Activated CD8-positive, alpha-beta memory T cell treated with anti-CD3 and anti-CD28 coated beads, Interleukin-2, amount 50 U/mL, for 4 hours (primary cell): ENCODE data around the gene DAAM1.

Source experiments
- DNase-seq: peaks from one replicate; pipeline ENCODE4 v3.0.0-alpha.2; 2020

DAAM1 gene

DNA sequence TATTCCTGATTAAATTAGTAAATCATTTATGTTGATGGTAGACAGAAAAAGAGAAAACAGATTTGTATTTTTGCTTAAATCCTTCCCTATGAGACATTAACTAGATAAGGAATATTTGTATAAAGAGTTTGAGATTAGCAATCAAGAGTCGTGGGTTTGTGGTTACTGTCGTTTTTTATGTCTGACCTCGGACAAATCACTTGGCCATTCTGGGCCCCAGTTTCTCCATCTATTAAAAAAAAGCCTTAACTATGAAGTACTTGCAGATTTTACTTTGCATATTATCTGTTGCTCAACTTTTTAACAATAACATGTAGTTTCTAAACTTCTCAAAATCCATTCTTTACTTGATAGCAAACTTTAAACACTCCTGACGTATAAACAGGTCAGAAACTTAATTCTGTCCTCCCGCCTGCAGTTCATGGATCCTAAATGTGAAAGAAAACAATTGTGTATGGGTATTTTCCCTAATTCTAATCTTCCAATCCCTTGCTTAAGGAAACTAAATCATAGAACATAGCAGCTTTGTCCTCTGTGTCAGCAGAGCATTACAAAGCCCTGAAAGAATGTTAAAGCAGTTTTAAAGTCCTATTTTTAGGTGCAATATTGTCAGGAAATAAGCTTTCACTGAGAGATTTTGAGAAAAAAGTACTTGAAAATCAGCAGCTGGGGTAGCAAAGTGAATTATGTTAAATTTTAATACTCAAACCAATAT lies 158.5 kb downstream of the DAAM1 start:
- DNase-seq = no peak

DNA sequence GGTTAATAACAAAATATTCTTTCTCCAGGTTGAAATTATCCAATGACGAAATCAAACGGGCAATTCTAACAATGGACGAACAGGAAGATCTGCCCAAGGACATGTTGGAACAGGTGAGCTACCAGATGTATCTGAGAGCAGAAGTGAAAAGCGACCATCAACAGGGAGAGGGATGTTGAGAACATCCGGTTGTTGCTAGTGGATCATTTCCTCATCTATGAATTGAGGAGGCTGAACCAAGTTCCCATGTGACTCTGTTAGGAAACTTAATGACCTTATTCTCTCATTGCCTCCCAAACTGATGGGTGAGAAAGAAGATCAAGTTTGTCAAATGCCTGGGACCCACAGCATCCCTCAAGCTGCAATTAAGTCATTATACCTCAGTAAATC lies 159.0 kb downstream of the DAAM1 start:
- no peak for DNase-seq

DNA sequence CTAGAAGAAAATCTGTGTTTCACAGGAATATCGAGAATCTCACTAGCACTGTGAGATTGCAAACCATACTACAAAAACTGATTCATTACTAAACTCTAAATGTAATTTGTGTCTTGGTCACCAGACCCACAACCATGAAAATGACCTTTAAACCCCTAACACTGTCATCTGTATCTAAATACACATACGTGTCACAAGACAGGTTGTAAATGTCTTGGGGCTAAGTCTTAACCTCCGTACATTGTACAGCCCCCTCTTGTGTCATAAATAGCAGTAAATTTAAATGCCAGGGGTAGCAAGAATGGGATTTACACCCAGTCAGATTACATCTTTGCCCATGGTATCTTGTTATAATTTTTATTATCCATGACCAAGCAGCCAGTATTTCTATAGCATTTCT lies 159.4 kb downstream of the DAAM1 start:
- no peak for DNase-seq

DNA sequence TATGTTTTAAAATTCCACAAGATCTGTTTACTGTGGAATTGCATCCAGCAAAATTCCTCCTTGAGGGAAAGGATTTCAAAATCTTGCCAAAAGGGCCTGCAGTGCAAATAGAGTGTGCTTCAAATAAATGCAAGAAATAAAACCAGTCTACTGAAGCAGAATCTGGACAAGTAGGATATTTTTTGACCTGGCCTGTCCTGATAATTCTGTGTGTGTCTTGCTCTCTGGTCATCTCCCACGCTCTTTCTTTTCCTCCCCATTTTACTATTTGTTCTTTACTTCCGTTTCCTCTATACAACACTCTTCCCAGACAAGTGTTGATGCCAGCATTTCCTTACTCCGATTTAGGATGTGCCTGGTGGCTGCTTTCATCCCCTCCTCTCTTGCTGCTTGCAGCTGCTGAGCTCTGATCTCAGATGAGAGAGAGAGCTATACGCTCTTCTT lies 160.8 kb downstream of the DAAM1 start:
- no peak for DNase-seq

DNA sequence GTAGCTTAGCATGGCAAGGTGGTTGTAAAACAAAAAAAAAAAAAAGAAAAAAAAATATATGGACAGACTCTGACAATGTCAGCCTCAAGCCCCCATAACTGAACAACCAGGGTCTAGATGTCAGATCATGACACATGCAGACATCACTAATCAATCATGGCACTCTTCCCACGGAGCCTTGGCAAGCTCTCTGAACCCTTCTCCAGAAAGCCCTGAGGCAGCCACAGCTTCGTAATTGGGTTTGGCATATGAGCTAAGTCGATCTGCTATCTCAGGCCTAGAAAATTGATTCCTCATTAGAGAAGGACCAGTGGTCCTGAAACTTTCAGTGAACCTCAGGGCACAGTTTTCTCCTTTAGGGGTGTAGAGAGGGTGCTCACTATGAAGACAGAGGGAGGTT lies 164.5 kb downstream of the DAAM1 start:
- DNase-seq = no peak

DNA sequence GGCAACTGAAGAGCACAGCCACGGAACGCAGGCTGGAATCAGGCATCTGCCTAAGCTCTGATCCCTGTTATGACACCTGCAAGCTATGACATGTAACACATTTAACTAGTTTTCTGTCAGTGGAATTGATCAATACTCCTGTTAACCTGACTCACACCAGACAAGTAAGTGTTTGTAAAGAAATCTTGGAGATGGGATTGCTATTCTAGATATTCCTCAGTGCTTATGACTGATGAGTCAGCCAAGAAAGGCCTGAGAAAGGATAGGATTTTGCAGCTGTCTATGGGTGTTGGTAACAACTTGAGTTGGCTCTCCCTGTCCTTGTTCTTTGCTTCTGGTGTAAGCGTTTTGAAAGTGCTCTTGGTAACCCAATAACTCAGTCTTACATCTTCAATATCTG lies 166.2 kb downstream of the DAAM1 start:
- DNase-seq = no peak

DNA sequence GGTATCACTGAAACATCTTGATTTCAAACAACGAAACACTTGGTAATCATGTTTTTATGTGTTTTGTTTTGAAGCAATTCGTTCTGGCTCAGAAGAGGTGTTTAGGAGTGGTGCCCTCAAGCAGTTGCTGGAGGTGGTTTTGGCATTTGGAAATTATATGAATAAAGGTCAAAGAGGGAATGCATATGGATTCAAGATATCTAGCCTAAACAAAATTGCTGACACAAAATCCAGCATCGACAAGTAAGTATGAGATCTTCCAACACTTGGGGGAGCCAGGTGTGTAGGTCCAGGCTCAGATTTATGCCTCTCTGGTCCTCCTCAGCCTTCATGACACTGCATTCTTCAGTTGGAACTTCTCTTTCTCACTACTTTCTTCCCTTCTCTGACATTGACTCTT lies 166.6 kb downstream of the DAAM1 start:
- no peak for DNase-seq

DNA sequence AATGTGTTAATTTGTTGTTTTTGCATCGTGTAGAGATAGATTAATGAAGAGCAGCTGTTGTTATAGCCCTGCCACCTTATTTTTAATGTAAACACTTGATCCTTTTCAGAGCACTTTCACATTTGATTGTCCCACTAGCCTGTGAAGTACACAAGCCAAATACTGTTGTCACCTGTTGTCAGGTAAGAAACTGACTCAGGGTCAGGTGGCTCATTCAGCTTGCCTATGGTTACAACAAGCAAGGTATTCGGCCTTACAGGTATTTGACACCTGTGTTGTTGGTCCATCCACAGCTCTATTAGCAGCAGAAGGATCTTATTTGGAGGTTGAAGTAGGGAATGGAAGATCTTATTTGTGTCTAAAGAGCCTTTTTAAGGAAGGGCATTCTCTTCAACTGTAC lies 167.8 kb downstream of the DAAM1 start:
- DNase-seq = no peak

DNA sequence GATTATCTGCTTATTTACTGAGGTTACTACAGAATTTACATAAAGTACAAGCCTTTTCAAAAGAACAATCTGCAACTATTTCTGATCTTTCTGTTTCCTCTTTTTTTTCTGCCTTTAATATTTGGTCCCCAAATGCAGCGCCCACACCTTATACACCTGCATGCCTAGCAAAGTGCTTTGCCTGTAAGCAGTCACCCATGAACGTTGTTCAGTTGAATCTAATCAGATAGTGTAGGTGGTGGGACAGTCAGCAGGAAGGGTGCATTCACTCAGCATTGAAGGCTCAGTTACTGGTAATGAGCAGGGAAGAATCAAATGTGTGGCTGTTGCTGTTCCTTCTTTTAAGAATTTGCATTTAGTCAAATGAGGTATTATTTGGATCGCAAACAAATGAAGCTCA lies 168.3 kb downstream of the DAAM1 start:
- DNase-seq = no peak

DNA sequence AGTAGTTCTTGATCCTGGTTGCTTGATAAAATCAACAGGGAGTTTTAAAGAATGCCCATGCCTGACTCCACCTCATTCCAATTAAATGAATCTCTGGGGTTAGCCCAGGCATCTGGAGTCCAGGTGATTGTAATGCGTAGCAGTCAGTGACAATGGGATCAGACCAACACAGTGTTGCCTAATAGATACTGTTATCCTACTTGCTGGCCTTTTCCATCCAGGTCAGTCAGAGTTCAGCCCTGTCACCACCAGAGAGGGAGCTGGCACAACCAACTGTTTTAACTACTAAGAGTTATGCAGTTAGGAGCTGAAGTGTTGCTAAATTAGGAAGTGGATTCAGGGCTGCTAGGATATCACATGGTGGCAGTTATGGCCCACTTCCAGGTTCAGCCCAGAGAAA lies 169.6 kb downstream of the DAAM1 start:
- DNase-seq = no peak

DNA sequence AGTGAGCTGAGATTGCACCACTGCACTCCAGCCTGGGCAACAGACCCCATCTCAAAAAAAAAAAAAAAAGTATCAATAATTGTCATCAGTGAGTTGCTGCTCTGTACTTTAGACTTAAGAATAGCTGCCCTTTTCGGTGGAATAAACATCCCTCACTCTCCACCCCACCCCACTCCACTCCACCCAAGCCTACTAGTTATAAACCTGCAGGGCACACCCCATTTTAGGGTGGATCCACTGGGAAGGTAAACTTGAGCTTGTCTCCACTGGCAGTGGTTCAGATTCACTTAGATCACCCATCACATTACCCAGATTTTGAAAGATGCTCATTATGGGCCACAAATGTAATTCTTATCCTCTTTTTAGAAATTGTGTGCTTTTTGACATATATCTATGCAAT lies 170.3 kb downstream of the DAAM1 start:
- no peak for DNase-seq

DNA sequence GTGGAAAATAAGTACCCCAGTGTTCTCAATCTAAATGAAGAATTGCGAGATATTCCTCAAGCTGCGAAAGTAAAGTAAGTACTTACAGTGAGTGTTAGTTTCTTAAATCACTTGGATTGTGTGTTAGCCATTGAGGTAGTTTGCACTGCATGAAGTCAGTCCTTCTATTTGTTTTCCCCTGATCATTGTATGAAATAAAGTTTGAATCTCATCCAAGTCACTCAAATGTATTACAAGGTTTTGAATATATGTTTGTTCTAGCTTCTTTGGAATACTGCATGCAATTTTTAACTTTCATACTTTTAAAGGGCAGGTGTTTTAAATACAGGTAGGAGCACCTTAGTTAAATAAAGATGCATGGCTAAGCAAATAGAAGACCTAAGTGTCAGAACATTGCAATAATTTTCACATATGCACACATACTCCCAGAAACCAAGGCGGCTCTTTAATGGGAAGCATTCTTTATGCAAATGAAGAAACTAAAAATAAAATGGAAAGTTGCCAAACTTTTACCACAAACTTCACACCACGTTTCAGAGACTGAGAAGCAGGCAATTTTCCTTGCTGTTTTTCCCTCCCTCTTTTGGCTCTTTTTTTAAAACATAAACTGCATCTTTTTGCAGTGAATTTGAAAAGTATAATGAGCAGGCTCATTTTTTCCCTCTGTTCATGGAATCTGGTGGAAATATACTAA lies 171.1 kb downstream of the DAAM1 start:
- DNase-seq = no peak

DNA sequence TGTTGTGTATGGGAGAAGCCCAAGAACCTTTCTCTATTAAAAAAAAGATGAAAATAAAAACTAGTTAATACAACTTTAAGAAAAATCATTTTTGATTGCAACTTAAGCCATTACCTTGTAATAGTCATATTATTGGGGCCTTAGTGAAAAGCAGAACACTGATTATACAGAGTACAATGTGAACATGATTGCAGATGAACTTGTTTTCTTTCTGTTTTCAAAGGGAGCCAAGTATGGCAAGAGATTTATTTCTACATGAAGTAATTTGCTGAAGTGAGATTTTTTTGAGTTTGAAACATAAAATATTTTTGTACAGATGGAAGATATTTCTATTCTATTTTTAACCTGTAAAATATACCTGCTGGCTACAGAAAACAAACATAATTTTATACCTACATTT lies 171.8 kb downstream of the DAAM1 start:
- no peak for DNase-seq

DNA sequence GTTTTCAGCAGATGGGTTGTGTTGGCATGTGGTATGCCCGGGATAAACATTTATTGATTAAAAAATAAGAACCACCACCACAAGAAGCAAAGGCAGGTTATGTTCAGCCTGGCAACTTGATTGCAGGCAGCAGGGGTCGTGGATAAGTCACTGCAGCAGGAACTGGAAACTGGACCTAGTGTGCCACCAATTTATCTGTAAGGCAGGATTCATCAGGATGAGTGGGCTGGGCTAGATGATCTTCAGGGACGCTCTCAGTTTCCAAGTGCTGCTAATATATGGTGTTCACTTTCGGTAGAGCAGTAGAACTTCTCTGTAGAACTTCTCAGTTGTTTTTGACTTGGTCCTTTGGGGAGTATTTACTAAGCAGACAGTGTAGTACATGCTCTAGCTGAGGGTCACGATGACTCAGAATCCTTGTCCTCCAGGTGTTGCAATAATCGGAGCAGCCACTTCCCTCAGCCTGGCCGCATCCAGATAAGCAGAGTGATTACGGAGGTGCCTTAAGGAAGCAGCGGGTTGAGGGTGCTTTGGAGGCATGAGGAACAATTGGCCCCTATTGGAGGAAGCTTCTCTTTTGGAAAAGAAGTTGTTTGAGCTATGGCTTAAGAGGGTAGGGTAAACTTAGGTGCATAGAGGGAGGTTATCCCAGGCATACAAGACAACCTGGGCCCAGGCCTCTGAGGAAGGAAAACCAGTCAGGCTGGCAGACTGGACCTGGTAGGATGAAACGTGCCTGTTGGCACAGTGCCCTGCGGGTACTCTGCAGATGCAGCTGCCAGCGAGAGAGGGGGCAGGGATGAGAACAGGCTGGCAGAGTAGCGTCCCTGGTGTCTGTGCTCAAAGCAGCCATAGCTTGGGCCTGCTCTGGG lies 172.7 kb downstream of the DAAM1 start:
- DNase-seq = no peak

DNA sequence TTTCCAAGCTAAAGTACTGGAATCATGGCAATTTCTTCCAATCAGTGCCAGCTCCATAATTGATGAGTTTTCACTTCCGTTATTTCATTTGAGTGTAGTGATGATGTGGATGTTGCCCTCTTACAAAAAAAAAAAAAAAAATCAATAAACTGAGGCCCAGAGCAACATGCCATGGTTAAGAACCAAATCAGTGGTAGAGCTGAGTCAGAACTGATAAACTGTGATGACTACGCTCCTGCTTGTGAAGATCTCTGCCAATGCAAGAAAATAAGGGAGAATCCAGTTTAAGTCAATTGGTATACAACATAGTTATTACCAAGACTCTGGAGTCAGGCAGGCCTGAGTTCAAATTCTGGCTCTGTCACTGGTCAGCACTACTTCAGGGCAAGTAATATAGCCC lies 174.0 kb downstream of the DAAM1 start:
- no peak for DNase-seq

DNA sequence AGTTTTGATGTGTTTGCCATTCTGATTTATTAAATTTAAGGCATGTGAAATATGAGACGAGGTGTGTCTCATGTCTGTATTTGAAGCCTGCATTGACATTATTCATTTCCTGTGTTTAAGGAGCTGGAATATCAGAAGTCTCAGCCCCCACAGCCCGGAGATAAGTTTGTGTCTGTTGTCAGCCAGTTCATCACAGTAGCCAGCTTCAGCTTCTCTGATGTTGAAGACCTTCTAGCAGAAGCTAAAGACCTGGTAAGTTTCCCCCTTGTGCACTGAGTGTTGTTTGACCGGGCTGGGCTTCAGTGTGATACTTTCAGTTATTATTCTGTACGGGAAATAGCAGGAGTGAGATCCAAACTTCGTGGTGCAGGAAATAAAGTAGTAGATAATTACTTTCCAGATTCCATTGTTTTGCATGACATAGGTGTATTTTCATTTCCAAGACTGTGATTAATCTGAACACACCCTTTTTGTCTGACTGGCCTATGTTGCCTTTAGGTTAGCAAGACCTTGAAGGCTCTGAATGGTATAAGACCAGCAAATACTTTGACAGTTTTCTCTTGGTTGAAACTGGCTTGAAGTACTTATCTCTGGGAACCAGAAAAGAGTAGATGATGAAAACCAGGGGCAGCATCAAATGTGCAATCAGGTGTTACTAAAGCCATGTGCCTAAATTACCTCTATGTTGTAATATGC lies 175.2 kb downstream of the DAAM1 start:
- DNase-seq = no peak

DNA sequence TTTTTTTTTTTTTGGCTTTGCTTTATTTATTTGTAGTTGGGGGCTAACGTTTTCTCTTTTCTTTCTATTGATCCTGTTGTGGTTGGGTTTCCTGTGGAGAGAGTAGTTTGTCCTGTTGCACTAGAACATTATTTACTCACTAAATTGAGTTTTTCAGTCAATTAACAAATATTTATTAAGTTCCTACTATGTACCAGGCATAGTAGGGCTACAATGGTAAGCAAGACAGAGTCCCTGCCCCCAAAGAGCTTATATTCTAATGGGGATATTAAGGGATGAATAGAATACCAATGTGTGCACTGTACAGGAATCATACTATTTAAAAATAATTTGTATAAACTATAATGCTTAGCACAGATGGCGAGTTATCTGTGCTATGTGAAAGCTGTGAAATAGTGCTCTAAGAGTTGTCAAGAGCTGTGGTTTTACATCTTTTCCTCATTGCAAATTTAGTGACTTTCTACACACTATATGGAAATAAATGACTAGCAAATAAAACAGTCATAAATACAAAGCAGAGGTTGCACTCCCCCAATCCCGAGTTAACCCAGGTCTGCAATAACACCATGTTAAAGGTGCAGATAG lies 181.8 kb downstream of the DAAM1 start:
- DNase-seq = no peak

DNA sequence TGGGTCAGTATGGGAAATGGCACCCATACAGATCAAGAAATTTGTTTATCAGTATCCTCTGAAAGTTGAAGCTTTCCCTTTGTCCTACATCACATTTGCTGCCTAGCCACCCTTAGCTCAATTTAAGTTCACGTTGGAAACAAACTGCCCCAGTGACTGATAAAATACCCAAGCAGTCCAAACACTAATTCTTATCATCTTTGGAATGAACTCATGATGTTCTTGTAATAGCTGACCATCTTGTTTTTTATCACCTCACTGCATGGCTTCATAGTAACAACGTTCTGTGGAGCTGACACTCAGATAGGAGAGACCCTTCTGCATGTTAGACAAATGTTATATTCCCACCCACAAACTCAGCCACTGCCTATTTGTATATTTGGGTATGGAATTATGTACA lies 183.3 kb downstream of the DAAM1 start:
- no peak for DNase-seq

DNA sequence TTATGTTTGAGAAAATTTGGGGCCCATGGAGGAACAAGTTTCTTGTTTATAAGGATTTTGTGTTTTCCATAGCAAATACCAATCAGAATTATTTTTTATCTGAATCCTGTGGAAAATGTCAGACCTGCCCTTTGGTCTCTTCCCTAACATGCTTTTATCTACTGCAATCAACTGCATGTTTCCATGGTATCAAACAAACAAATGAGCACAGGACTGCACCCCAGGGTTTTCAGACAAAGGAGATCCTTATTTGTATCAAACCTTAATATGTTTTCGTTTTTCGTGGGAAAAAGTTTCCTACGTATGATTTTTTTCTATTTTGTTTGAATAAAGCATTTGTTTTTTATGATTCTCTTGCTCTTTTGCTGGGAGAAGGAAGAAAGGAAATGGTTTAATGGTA lies 185.6 kb downstream of the DAAM1 start:
- no peak for DNase-seq

DNA sequence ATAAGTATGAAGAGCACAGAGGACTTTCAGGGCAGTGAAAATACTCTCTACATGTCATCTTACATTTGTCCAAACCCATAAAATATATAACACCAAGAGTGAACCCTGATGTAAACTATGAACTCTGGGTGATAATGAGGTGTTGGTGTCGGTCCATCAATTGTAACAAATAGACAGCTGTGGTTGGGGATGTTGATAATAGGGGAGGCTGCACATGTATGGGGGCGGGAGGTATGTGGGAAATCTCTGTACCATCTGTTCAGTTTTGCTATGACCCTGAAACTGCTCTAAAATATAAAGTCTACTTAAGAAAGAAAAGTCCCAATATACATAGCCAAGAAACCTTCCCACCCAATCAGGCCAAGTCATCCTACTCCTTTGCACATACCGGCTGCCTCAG lies 188.2 kb downstream of the DAAM1 start:
- no peak for DNase-seq

DNA sequence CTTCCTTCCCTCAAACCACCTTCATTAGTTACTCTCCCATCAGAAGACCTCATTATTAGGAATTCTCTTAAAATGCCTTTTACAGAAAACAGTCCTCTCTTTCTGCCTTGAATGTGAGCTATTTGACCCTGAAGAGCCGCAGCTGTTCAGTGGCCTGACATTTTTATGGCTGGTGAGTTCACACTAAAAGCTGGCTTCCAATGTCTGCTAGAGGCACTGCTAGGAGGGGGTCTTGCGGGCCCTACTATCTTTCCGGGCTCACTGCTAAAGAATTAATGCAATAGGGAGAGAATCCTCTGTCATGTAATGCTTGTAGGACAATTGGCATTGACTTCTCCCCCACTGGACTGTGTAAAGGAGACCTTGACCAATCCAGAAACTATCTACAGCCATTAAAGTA lies 189.0 kb downstream of the DAAM1 start:
- no peak for DNase-seq

DNA sequence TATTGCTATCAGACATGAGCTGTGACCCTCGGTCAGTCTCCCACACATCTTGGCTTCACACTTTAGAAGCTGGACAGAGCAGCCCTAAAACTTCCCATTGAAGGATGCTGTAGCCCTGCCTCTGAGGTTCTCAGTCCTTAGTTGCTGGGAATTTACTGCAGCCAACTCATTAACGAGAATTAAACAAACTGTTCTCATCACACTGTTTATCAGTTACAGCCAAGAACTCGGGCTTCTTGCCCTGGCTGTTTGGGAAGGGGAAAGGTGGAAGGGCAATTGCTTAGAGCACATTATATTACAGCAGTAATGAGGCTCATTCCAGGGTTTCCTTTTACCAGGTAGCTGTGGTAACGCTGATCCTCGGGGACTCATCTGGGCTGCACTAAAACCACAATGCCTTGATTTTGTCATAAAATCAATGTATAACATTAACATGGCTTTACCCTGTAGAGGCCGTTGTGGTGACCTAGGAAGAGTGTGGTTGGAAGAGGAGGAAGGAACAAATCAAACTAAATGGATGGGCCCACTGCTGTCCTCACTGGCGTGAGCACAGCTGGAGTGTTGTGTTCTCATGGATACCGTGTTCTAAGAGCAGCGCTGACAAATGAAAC lies 189.6 kb downstream of the DAAM1 start:
- DNase-seq = no peak
